ENCODE measurements around the gene MSH5.
"Not testable (repeated sequence)": the region's sequence is repeated elsewhere in the genome, so short reads cannot be mapped to it uniquely, and the experiment has no call there.

Gene MSH5

GRCh38 chr6:31778999-31779885 is 39.4 kb downstream of the MSH5 start:
- DNase-seq (ENCODE audit: low spot score): no peak

GRCh38 chr6:31779908-31780307 is 40.1 kb downstream of the MSH5 start:
- DNase-seq (ENCODE audit: low spot score): no peak

DNA sequence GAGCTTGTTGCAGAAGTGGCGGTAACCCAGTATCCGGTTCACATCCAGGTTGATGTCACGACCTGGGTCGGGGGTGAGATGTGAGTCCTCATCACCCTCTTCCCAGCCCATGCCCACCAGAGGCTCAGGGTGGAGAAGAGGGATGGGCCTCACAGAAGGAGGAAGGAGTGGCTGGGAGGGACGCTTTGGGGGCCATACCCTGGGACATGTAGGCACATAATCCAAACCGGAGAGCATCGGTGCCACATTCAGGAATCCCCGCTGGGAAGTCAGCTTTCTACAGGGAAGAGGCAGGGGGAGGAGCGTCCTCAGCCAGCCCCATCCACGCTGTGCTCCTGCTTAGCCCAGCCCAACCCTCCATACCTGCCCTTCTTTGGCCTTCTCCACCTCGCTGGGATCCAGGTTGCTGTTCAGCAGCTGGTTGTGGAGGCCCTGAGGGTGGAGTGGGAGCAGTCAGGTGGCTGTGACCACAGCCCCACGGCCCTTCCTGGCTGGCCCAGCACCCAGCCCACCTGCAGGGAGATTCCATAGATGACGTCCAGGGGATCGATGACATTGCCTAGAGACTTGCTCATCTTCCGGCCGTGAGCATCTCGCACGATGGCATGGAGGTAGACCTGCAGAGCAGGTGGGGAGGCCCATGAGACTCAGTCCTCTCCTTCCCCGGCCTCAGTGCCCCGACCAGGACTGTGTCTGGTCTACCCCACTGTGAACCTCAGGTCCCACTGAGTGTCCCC is 40.9 kb downstream of the MSH5 start:
- DNase-seq (ENCODE audit: low spot score): no peak

DNA sequence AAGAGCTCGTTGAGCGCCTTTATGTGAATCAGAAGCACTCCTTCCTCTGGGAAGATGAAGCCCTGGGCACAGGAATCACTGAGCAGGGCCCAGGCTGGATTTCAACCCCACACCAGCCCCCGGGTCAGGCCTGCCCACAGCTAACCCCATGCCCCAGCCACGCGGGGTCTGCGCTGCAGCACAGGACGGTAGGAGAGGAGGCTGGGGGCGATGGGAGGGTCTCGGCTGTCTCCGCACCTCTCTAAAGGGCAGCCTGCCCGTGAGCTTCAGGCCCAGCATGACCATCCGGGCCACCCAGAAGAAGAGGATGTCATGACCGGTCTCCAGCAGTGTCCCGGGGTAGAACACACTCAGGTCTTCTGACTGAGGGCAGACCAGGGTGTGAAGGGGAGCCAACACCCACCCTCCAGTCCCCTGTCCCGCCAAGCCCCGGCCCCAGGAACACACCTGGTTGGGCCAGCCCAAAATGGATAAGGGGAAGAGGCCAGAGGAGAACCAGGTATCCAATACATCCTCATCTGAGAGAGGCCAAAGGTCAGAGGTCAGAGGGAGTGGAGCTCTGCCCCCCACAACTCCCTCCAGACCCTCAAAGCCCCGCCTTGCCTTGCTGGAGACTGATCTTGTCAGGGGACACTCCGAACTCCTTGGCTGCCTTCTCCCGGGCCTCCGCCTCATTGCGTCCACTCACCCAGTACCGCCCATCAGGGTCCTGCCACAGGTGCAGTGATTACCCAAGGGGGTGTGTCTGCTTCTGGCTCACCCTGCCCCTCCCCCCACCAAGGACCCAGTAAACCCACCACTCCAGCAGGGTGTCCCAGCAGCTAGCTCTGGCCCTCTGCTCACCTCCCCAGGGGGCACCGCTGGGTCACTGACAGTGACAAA is 41.7 kb downstream of the MSH5 start:
- DNase-seq (ENCODE audit: low spot score): no peak

- DNase-seq (ENCODE audit: low spot score): no peak
Observed at GRCh38 chr6:31782126-31782855, 42.5 kb downstream of the MSH5 start.

- no peak for DNase-seq (ENCODE audit: low spot score)
Observed at GRCh38 chr6:31784098-31784925, 44.5 kb downstream of the MSH5 start.

DNA sequence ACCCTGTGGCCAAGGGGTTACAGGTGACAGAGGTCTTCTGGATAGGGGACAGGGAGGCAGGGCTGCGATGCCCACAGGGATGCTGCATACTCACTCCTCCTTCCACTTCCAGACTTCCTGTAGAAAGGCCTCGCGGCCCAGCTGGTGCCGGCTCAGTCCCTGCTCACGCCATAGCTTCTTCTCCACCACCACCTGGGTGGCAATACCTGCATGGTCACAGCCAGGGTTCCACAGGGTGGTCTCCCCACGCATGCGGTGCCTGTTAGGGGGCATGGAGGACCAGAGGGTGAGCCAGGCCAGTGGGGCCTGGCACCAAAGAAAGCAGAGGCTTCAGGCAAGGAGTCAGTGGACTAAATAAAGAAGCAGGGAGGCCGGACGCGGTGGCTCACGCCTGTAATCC is 45.7 kb downstream of the MSH5 start:
- DNase-seq (ENCODE audit: low spot score): no peak

- no peak for DNase-seq (ENCODE audit: low spot score)
Observed at GRCh38 chr6:31791324-31792089, 51.7 kb downstream of the MSH5 start.

- DNase-seq (ENCODE audit: low spot score): no peak
Observed at GRCh38 chr6:31792090-31792374, 52.2 kb downstream of the MSH5 start.

DNA sequence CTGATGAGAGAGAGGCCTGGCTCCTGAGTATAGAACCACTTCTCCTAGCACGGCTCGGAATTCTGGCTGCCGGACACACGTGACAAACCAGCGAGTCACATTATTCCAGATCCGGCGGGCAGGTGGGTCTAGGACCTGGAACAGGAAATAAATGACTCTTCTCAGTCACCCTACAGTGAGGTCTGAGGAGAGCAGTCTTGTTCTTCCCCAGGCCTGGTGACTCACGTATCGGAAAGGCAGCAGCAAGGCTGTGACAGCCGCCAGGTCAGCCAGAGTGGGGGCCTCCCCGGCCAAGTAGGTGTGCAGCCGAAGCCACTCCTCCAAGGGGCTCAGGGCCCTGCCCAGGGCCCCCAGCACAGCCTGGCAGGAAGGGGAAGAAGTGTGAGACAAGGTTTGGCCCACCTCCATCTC is 53.0 kb downstream of the MSH5 start:
- no peak for DNase-seq (ENCODE audit: low spot score)

GRCh38 chr6:31793927-31794245 is 54.1 kb downstream of the MSH5 start:
- not testable (repeated sequence) for DNase-seq (ENCODE audit: low spot score)

DNA sequence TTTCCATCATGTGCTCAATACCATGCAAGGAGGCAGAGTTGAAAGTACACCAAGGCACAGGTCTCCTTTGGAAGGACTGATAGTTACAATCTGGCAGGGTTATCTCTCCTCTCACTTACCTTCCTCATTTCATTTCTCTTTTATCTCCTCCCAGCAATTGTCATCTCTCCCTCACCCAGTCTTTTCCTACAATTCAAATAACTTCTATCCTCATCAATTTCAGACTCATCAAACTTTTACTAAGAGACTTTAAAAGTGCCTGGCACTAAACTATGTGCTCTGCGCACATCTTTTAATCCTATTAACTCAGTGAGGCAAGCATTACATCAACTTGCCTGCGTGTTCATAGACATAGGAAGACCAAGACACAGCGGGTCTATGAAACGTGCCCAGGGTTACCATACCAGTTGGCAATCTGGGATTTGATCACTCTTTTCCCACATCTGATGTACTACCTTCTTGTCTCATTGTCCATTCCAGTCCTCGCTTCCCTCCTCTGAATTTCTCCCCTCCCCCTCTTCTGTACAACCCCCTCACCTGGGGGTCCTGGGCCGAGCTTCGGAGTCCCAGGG is 54.6 kb downstream of the MSH5 start:
- DNase-seq (ENCODE audit: low spot score): no peak

- DNase-seq (ENCODE audit: low spot score): no peak
Observed at GRCh38 chr6:31794866-31795615, 55.2 kb downstream of the MSH5 start.

DNA sequence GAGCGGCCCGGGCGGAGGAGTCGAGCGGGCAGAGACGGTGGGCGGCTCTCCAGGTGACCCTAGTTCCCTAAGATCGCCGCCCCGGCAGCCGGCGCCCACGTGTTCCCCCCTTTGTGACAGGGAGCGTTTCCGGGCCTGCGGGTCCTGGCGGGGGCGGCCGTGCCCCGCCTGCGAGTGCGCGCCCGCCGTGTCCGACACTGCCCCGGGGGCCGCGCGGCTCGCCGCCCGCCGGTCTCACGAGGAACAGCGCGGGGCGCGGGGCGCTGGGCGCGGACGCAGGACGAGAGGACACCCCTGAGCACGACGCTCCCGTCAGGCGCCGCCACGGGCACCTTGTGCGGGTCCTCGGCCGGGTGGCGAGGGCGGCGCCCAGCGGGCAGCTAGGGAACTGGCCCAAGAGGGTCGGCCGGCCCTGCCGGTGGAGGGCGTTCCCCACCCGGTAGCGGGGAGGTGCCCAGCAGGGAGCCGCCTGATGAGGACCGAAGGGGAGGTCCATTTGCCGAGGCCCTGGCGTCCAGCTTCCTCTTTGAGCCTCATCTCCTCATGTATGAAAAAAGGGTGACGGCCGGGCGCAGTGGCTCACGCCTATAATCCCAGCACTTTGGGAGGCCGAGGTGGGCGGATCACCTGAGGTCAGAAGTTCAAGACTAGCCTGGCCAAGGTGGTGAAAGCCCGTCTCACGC is 56.0 kb downstream of the MSH5 start, which contains the start of gene VARS1:
TSS of gene VARS1 (minus strand) at position 137 of the 683 bp plus-strand sequence. CDS start 535 bp downstream, outside the sequence.
- DNase-seq (ENCODE audit: low spot score): peak; percentile 87

- DNase-seq (ENCODE audit: low spot score): no peak
Observed at GRCh38 chr6:31796993-31797385, 57.2 kb downstream of the MSH5 start.

DNA sequence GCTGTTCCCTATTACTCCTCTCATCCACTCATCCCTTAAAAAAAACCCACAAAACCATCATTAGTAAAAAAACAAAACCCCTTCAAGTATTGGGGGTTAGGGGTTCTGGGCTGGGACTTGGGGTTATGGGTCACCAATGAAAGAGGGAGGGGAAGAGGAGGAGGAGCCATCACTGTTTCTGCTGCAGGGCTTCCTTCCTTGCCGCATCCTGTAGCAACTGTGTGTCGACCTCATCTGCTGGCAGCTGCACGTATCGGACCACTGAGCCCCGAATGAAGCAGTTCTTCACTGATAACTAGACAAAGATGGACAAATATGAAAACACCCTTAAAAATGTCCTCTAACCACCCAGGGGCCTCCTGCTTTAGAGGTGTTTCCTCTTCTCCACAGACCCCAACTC is 57.8 kb downstream of the MSH5 start:
- DNase-seq (ENCODE audit: low spot score): peak; percentile 49

DNA sequence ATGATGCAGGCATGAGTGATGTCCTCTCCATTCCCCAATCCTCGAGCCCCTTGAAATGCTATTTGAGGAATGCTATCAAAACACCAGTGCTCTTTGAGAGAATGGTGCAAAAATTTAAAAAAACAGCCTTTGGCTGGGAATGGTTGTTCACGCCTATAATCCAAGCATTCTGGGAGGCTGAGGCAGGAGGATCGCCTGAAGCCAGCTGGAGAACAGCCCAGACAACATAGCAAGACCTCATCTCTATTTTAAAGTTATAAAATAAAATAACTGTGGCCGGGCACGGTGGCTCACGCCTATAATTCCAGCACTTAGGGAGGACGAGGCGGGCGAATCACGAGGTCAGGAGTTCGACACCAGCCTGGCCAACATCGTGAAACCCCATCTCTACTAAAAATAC is 60.0 kb downstream of the MSH5 start:
- DNase-seq (ENCODE audit: low spot score): no peak
